ENCODE results near the gene ADA.

ADA gene

DNA sequence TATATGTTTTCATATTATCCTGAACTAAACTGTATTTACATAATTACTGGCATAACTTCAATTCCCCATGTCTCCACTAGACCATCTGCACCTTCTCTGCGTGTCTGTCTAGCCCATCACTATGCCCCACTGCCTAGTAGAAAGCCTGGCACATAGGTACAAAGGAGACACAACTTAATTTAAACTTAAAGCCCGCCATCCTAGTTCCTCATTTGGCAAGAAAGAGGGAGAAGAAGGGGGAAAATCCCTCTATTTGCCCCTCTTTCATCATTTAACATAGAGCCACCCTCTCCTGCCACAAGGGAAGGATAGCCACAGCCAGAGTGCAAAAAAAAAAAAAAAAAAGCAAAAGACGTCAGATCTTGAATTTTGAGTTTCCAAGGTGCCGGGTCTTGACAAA lies 67.3 kb downstream of the ADA start:
- Histone ChIP-seq H3K4me1 (ENCODE audit: low read length) (peaks cover 6% of the 10 kb centered on the region; the same call in 1 of the 2 replicates), H3K27ac (ENCODE audit: low read length) (no peak overlapping the region), H4K20me1 (ENCODE audit: insufficient read depth, low read length) (no peaks in the 10 kb centered on the region), H3K4me3 (ENCODE audit: low read length) (no peak overlapping the region), H3F3A (ENCODE audit: insufficient read depth, low read length) (no peaks in the 10 kb centered on the region), H3K9me2 (replicated peaks; ENCODE audit: insufficient read depth, low read length) (no peaks in the 10 kb centered on the region), H3K27me3 (replicated peaks; ENCODE audit: insufficient read depth, low read length) (no peaks in the 10 kb centered on the region), H3K4me2 (ENCODE audit: low read depth, low read length) (no peak overlapping the region), H3K79me2 (ENCODE audit: low read length) (no peaks in the 10 kb centered on the region), H3K9me3 (replicated peaks; ENCODE audit: insufficient read depth, low read length) (no peaks in the 10 kb centered on the region), H3K36me3 (replicated peaks; ENCODE audit: insufficient read depth, low read length) (no peaks in the 10 kb centered on the region), H2AFZ (ENCODE audit: low read length) (no peak overlapping the region), H3K9ac (ENCODE audit: low read length) (no peak overlapping the region)
- TF ChIP-seq EZH2 (optimal IDR thresholded peaks at IDR 0.05; ENCODE audit: low read depth, low read length) (no peak), EZH2phosphoT487 (IDR thresholded peaks at IDR 0.05; ENCODE audit: low read length) (no peak)
- TF ChIP-seq, protein P1, sequence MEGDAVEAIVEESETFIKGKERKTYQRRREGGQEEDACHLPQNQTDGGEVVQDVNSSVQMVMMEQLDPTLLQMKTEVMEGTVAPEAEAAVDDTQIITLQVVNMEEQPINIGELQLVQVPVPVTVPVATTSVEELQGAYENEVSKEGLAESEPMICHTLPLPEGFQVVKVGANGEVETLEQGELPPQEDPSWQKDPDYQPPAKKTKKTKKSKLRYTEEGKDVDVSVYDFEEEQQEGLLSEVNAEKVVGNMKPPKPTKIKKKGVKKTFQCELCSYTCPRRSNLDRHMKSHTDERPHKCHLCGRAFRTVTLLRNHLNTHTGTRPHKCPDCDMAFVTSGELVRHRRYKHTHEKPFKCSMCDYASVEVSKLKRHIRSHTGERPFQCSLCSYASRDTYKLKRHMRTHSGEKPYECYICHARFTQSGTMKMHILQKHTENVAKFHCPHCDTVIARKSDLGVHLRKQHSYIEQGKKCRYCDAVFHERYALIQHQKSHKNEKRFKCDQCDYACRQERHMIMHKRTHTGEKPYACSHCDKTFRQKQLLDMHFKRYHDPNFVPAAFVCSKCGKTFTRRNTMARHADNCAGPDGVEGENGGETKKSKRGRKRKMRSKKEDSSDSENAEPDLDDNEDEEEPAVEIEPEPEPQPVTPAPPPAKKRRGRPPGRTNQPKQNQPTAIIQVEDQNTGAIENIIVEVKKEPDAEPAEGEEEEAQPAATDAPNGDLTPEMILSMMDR (IDR thresholded peaks at IDR 0.05; ENCODE audit: low read length): no peak
- no peak for DNase-seq

DNA sequence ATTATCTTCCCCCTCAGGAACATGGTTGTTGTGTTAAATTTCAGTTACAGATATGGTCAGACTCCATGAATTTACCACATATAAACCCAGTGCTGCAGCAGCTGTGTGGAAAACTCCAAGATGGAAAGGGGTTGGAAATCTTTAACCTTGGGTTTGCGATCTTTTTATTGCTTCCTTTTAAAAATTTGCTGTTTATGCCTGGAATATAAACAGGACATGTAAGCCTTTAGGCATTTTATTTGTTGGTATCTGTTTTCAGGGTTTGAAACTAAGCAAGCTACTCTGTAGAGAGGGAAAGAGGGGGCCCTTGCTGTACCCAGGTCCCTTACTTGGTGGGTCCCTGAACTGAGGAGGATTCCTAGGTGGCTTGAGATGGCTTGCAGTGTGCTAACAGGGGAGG lies 68.3 kb downstream of the ADA start:
- H3K4me2 ChIP-seq (ENCODE audit: low read depth, low read length): no peak overlapping the region

DNA sequence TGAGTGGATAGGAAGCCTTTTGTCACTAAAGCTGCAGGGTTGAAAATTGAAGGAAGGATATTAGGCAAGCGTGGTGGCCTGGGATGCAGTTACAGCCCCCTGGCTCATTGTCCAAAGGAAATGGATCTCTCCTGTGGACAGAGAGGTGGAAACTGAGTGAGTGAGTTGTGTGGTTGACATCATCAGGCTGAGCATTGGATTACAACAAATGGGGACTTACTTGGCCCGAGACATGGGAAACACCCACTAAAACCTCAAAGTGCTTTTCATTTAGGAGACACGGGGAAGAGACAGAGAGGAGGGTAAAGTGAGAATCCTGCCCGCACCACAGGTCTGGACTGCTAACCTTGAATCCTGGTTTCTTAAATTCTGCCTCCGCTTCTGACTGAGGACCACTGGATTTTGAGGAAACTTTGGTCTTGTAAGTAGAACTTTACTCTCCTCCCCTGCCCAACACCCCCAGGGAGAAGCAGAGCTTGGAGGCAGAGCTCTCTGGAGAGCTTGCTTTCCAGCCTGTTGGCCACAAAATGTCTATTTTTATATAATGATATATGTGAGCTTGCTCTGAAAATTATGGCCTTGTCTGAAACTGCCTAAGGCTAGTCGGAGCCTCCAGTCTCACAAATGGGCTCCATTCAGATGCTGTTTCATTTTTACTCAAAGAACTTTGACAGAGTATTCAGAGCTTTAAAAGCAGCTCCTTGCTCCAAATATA lies 69.0 kb downstream of the ADA start, which contains the start of gene PKIG:
Gene PKIG (plus strand): TSS at position 269 of the 715 bp plus-strand sequence. CDS start 31,978 bp downstream, outside the sequence.
- peaks cover 6% of the 10 kb centered on the region; the same call in 1 of the 2 replicates for H3K4me1 ChIP-seq (ENCODE audit: low read length)
- no peaks in the 10 kb centered on the region for H3K9me3 ChIP-seq (replicated peaks; ENCODE audit: insufficient read depth, low read length)

More for the DNA sequence above, 68.3 kb downstream of the ADA start:
- Histone ChIP-seq H3K9me2 (replicated peaks; ENCODE audit: insufficient read depth, low read length) (no peaks in the 10 kb centered on the region), H4K20me1 (ENCODE audit: insufficient read depth, low read length) (no peaks in the 10 kb centered on the region), H3K36me3 (replicated peaks; ENCODE audit: insufficient read depth, low read length) (no peaks in the 10 kb centered on the region), H3K4me1 (ENCODE audit: low read length) (peaks cover 6% of the 10 kb centered on the region; the same call in 1 of the 2 replicates), H3K9me3 (replicated peaks; ENCODE audit: insufficient read depth, low read length) (no peaks in the 10 kb centered on the region), H3K4me3 (ENCODE audit: low read length) (no peak overlapping the region; the same call in 1 of the 2 replicates), H2AFZ (ENCODE audit: low read length) (no peak overlapping the region), H3K27me3 (replicated peaks; ENCODE audit: insufficient read depth, low read length) (no peaks in the 10 kb centered on the region), H3K27ac (ENCODE audit: low read length) (no peak overlapping the region), H3K9ac (ENCODE audit: low read length) (no peak overlapping the region), H3F3A (ENCODE audit: insufficient read depth, low read length) (no peaks in the 10 kb centered on the region), H3K79me2 (ENCODE audit: low read length) (no peaks in the 10 kb centered on the region)
- no peak for TF ChIP-seq EZH2 (optimal IDR thresholded peaks at IDR 0.05; ENCODE audit: low read depth, low read length)
- no peak for TF ChIP-seq EZH2phosphoT487 (IDR thresholded peaks at IDR 0.05; ENCODE audit: low read length)
- TF ChIP-seq, protein P1 (IDR thresholded peaks at IDR 0.05; ENCODE audit: low read length): no peak
- DNase-seq: no peak

More for the DNA sequence above, 69.0 kb downstream of the ADA start, which contains the start of gene PKIG:
- TF ChIP-seq EZH2 (optimal IDR thresholded peaks at IDR 0.05; ENCODE audit: low read depth, low read length) (no peak), EZH2phosphoT487 (IDR thresholded peaks at IDR 0.05; ENCODE audit: low read length) (no peak)
- TF ChIP-seq, protein P1 (IDR thresholded peaks at IDR 0.05; ENCODE audit: low read length): no peak
- Histone ChIP-seq H3K9me2 (replicated peaks; ENCODE audit: insufficient read depth, low read length) (no peaks in the 10 kb centered on the region), H3K36me3 (replicated peaks; ENCODE audit: insufficient read depth, low read length) (no peaks in the 10 kb centered on the region), H4K20me1 (ENCODE audit: insufficient read depth, low read length) (no peaks in the 10 kb centered on the region), H3K9ac (ENCODE audit: low read length) (no peak within 1 kb of the TSS), H3K4me2 (ENCODE audit: low read depth, low read length) (no peak within 1 kb of the TSS), H2AFZ (ENCODE audit: low read length) (no peak within 1 kb of the TSS), H3K27me3 (replicated peaks; ENCODE audit: insufficient read depth, low read length) (no peaks in the 10 kb centered on the region), H3K27ac (ENCODE audit: low read length) (no peak within 1 kb of the TSS), H3K4me3 (ENCODE audit: low read length) (no peak within 1 kb of the TSS; the same call in 1 of the 2 replicates), H3F3A (ENCODE audit: insufficient read depth, low read length) (no peaks in the 10 kb centered on the region), H3K79me2 (ENCODE audit: low read length) (no peaks in the 10 kb centered on the region)
- no peak for DNase-seq
